GM21360 (cell line): ENCODE results near the gene RAD51AP1.

Experiments used
- ATAC-seq: cut with Tn5 transposase; IDR thresholded peaks from one replicate; pipeline ENCODE4 v1.9.1; 2021; ENCODE audit warnings: mild to moderate bottlenecking, moderate library complexity; ENCODE audit not compliant: unreplicated experiment

RAD51AP1 gene

GRCh38 chr12:4588916-4589315, 50.2 kb downstream of the RAD51AP1 start:
- ATAC-seq, result no peak

GRCh38 chr12:4589941-4590340, 51.3 kb downstream of the RAD51AP1 start:
- no peak for ATAC-seq

- no peak for ATAC-seq
These were observed 52.5 kb downstream of the RAD51AP1 start for GRCh38 chr12:4591180-4591687.

- ATAC-seq, result no peak
These were observed 57.2 kb downstream of the RAD51AP1 start for GRCh38 chr12:4595881-4596280.

- ATAC-seq, result no peak
These were observed 64.7 kb downstream of the RAD51AP1 start for GRCh38 chr12:4603421-4603820.

- no peak for ATAC-seq
These were observed 65.3 kb downstream of the RAD51AP1 start for GRCh38 chr12:4603946-4604345.

GRCh38 chr12:4604684-4605193, 66.0 kb downstream of the RAD51AP1 start:
- peak; percentile 94 for ATAC-seq

- ATAC-seq, result no peak
These were observed 68.4 kb downstream of the RAD51AP1 start for GRCh38 chr12:4607056-4607455.

GRCh38 chr12:4609071-4609470, 70.4 kb downstream of the RAD51AP1 start:
- ATAC-seq, result no peak
